NCI-H460 (cell line): ENCODE measurements around the gene STX16. TPM values are rescaled to one million over a fixed set of nuclear protein-coding genes. Genes with fewer than 3 reads are reported as not detected.

ENCODE experiments used
- DNase-seq: peaks from one replicate; pipeline ENCODE4 v3.0.0-alpha.2; 2016; ENCODE audit warnings: low read depth; ENCODE audit errors: extremely low read depth
- total RNA-seq: library from RNA; depleted of rRNA; stranded (reverse); fragments of >200 nt; shearing (Covaris generic); gene quantifications from 2 replicates; pipeline ENCODE4 v1.2.3, GENCODE V29; 2014

The STX16 gene
- total RNA-seq, 1 experiment from 2014 or later = 20.5 TPM

GRCh38 chr20:58707770-58708169 lies 56.7 kb downstream of the STX16 start:
- no peak for DNase-seq

GRCh38 chr20:58708246-58708931 lies 57.3 kb downstream of the STX16 start:
- no peak for DNase-seq

DNA sequence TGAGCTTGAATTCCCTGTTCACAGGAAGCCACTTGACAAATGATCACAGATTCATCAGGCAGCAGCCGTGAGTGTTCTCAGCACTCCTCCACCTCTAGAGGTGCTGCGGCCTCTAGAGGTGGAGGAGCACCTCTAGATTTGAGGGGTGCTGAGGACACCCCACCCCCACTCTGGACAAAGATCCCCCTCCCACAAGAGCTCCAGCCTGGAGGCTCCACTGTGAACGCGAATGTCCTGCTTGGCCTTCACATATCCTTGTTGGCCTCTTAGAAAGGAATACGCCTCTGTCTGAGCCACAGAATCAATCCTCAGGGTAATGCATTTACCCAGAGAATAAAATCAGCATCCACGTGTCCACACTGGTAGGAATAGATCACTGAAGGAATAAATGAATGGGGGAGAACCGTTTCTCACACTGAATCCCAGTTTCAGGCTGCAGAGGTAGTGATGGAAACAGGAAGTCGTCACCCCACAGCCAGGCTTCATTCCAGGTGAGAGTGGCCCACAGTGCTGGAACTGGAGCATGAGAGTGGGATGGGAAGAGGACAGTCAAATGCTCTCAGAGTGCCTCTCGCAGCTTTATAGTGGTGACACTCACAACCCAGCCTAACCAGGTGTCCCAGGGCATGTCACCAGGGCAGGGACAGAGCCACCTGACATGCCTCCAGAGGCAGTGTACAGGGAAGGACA lies 58.1 kb downstream of the STX16 start:
- no peak for DNase-seq

GRCh38 chr20:58709703-58710039 lies 58.6 kb downstream of the STX16 start:
- no peak for DNase-seq

- no peak for DNase-seq
Measured at GRCh38 chr20:58710481-58711265, 59.6 kb downstream of the STX16 start.

- no peak for DNase-seq
Measured at GRCh38 chr20:58711266-58712051, 60.4 kb downstream of the STX16 start.

DNA sequence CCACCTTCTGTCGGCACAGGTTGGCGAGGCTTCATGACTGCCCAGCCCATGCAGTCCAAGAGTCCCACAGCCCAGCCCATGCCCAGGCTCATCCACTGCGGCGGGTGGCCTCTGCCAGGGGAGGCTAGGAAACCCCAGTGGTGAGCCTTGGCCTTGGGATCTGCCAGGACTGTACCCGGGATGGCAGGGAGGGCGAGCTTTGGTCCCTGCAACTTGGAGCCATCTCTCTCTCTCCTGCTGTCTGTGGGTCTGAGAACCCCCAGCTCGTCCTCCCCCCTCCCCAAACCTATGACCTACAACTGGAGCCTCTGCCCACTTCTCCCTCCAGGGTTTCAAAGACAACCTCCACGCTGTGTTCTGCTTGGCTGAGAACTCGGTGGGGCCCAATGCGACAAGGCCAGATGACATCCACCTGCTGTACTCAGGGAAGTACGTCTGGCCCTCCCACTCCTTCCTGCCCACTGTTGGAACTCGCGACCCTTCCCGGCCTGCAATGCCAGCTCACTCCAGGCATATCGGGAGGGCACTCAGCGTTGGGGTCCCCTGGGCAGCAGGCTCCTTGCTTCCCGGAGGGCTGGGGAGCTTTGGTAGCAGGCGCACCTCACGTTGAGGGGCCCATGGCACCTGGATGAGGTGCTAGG lies 61.2 kb downstream of the STX16 start:
- DNase-seq = no peak

GRCh38 chr20:58712806-58713731 lies 62.0 kb downstream of the STX16 start:
- DNase-seq = no peak

GRCh38 chr20:58713801-58714339 lies 62.8 kb downstream of the STX16 start:
- no peak for DNase-seq

DNA sequence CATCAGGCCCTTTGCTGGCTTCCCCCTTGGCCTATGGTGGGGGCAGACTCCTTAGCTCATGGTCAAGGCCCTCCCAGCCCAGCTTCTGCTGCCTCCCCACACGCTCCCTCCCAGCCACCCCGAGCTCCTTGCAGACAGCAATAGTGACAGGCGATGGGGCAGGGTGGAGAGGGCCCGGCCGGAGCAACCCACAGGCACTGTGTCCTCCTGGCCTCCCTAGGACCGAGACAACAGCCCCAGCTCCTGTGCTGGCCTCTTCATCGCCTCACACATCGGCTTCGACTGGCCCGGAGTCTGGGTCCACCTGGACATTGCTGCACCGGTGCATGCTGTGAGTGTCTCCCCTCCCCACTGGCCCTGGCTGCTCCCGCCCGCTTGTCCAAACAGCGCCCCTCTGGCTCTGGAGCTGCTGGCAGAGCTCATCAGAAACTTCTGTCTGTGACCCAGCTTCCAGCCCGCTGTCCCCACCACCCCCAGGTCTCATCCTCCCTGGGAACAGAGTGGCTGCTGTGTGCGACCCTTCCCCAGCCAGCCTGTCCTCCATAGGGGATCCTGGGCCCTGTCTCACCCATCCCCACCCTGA lies 63.3 kb downstream of the STX16 start:
- DNase-seq = no peak

GRCh38 chr20:58714923-58715351 lies 63.9 kb downstream of the STX16 start:
- DNase-seq = no peak

GRCh38 chr20:58715391-58715800 lies 64.3 kb downstream of the STX16 start:
- DNase-seq = no peak

GRCh38 chr20:58715801-58716475 lies 64.9 kb downstream of the STX16 start:
- no peak for DNase-seq

DNA sequence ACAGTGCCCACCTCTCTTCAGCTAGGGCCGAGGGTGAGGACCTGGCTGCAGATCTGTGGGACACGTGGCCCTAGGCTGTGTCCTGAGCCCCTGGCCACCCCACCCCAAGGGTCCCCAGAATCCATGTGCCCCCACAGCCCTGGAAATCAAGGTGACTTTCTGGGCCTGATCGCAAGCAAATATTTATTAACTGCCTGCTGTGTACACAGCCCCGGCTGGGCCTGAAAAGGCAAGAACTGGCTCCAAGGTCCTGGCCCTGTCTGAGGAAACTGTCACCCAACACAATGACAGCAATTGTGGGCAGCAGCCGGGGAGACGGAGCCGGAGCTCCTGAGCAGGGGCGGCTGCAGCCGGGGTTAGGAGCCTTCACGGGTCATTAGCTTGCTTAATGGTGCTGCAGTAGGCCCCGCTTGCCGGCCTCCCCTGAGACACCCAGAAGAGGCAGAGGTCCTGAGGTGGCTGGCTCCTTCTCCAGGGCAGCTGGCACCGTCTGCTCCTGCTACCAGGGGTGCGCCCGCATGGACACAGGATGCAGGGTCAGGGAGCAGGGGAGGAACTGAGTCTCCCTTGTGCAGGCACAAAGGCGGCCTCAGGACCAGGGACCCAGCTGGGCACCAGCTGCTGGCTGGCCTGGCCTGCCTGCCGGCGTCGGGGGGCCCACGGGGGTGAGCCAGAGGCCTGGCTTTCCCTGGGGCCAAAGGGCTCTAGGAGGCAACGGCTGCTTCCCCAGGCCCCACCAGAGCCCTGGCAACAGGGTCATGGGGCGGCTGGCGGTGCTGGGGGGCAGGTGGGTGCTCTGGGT lies 65.6 kb downstream of the STX16 start:
- no peak for DNase-seq

- DNase-seq = no peak
Measured at GRCh38 chr20:58717278-58718091, 66.4 kb downstream of the STX16 start.

DNA sequence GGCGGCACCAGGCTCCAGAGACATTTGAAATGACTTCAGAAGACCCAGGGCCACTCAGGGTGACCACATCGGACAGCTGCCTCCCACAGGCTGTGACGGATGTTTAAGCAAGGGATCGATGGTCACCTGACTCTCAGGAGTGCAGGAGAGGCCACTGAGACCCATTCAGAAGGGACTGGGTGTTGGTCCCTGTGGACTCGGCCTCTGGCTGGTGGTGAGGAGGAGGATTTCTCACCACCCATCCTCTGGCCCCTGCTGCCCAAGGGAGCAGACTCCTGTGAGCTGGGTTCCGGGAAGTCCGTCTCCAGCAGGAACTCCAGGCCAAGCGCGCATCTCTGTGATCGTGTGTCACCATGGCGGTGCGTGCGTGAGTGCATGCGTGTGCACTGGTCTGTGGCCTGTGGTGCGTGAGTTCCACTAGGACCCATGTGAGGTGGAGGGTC lies 67.1 kb downstream of the STX16 start:
- DNase-seq = no peak
